GM18519 (cell line): ENCODE measurements around the gene E2F2.
"Not testable (repeated sequence)": the region's sequence is repeated elsewhere in the genome, so short reads cannot be mapped to it uniquely, and the experiment has no call there.

ENCODE experiments used
- ATAC-seq: cut with Tn5 transposase; IDR thresholded peaks from one replicate; pipeline ENCODE4 v1.9.1; 2021; ENCODE audit warnings: mild to moderate bottlenecking, moderate library complexity; ENCODE audit not compliant: unreplicated experiment, low FRiP score

Gene E2F2

GRCh38 chr1:23548704-23549143 lies 17.7 kb upstream of the E2F2 start:
- no peak for ATAC-seq

GRCh38 chr1:23546897-23547584 lies 16.0 kb upstream of the E2F2 start:
- ATAC-seq = no peak

GRCh38 chr1:23545851-23546250 lies 14.8 kb upstream of the E2F2 start:
- ATAC-seq = no peak

GRCh38 chr1:23544444-23545389 lies 13.7 kb upstream of the E2F2 start:
- no peak for ATAC-seq

GRCh38 chr1:23543707-23544443 lies 12.8 kb upstream of the E2F2 start:
- ATAC-seq = no peak

- not testable (repeated sequence) for ATAC-seq
Observed at GRCh38 chr1:23542940-23543339, 11.9 kb upstream of the E2F2 start.

GRCh38 chr1:23539698-23540266 lies 8.7 kb upstream of the E2F2 start:
- peak; percentile 63 for ATAC-seq

- ATAC-seq = no peak
Observed at GRCh38 chr1:23537296-23537973, 6.4 kb upstream of the E2F2 start.

GRCh38 chr1:23533246-23534023 lies 2.4 kb upstream of the E2F2 start:
- ATAC-seq = no peak

- ATAC-seq = no peak
Observed at GRCh38 chr1:23531562-23532094, 595 bp upstream of the E2F2 start.

GRCh38 chr1:23530087-23530746 lies 816 bp downstream of the E2F2 start:
- no peak for ATAC-seq

- ATAC-seq = no peak
Observed at GRCh38 chr1:23529146-23530086, 1.6 kb downstream of the E2F2 start.

GRCh38 chr1:23528250-23528978 lies 2.6 kb downstream of the E2F2 start:
- ATAC-seq = no peak

- no peak for ATAC-seq
Observed at GRCh38 chr1:23527900-23528249, 3.2 kb downstream of the E2F2 start.

GRCh38 chr1:23527366-23527765 lies 3.7 kb downstream of the E2F2 start:
- ATAC-seq = no peak

- ATAC-seq = no peak
Observed at GRCh38 chr1:23526329-23527041, 4.5 kb downstream of the E2F2 start.
